Activated CD8-positive, alpha-beta memory T cell treated with anti-CD3 and anti-CD28 coated beads, Interleukin-2, amount 10 ng/mL, durations not matched to agents 7 days and 5 days (primary cell): Measurements from ENCODE around the gene CINP. TPM values are rescaled to one million over a fixed set of nuclear protein-coding genes. Genes with fewer than 3 reads are reported as not detected.
A peak's percentile ranks its signal among the peaks of the same experiment; 100 is the strongest.
"Not testable (repeated sequence)": the region's sequence is repeated elsewhere in the genome, so short reads cannot be mapped to it uniquely, and the experiment has no call there.

Experiments
- ATAC-seq: fragments of 150-1000 bp; cut with Tn5 transposase; one replicate; pipeline ENCODE4 v1.10.0; 2021; ENCODE audit warnings: moderate library complexity
- CTCF ChIA-PET: fragments of 350-600 bp; sonication (Branson Sonifier 250); formaldehyde crosslinking; loops from one replicate; lab custom pipeline; 2021; ENCODE audit warnings: antibody characterized with exemption; lab: Charles Lee
- DNase-seq: peaks from one replicate; pipeline ENCODE4 v3.0.0-alpha.2; 2020
- H3K27ac Mint-ChIP-seq: one replicate; pipeline ENCODE4 v1.8.0; 2021; ENCODE audit warnings: mild to moderate bottlenecking, mixed read lengths
- H3K27me3 Mint-ChIP-seq: one replicate; pipeline ENCODE4 v1.8.0; 2021; ENCODE audit warnings: mixed read lengths
- H3K36me3 Mint-ChIP-seq: one replicate; pipeline ENCODE4 v1.8.0; 2021; ENCODE audit warnings: mild to moderate bottlenecking, mixed read lengths
- H3K4me1 Mint-ChIP-seq: one replicate; pipeline ENCODE4 v1.8.0; 2021; ENCODE audit warnings: mixed read lengths
- H3K4me3 Mint-ChIP-seq: one replicate; pipeline ENCODE4 v1.8.0; 2021; ENCODE audit warnings: mild to moderate bottlenecking, moderate library complexity, mixed read lengths
- H3K9me3 Mint-ChIP-seq: one replicate; pipeline ENCODE4 v1.8.0; 2022; ENCODE audit warnings: low read depth, mixed read lengths
- total RNA-seq, 2 experiments: library from RNA; stranded (reverse); gene quantifications; one replicate each; pipeline ENCODE4 v1.2.3, GENCODE V29; 2021

The CINP gene
- total RNA-seq, 2 experiments from 2014 or later: 34.1 to 38.9 TPM

- Mint-ChIP-seq H3K27ac (peak overlapping the region; percentile 80), H3K27me3 (no peaks in the 10 kb centered on the region), H3K9me3 (no peaks in the 10 kb centered on the region), H3K4me3 (peak overlapping the region; percentile 88), H3K4me1 (peaks cover 47% of the 10 kb centered on the region), H3K36me3 (no peaks in the 10 kb centered on the region)
- CTCF ChIA-PET: interaction anchor here (0.6 to 2.9 kb wide), 42 partner anchors 9 to 608 kb away, joined by 3 to 63 read pairs (median 4); partner anchors contain the start of genes MOK and WDR20
- DNase-seq: peak; percentile 87
- ATAC-seq: peak; percentile 74
These were observed 48.3 kb downstream of the CINP start for GRCh38 chr14:102314242-102315011.

- CTCF ChIA-PET: interaction anchor here (0.5 to 4.1 kb wide), 6 partner anchors 10 to 289 kb away, joined by 3 to 63 read pairs (median 4); no protein-coding TSS in a partner anchor
- H3K9me3 Mint-ChIP-seq: no peaks in the 10 kb centered on the region
- peaks cover 11% of the 10 kb centered on the region for H3K4me1 Mint-ChIP-seq
- ATAC-seq (peak; percentile 95), DNase-seq (peak; percentile 98)
- no peaks in the 10 kb centered on the region for H3K36me3 Mint-ChIP-seq
- H3K27me3 Mint-ChIP-seq: peaks cover 8% of the 10 kb centered on the region
- peak within 1 kb of the TSS; percentile 89 for H3K4me3 Mint-ChIP-seq
- H3K27ac Mint-ChIP-seq: peak within 1 kb of the TSS; percentile 87
These were observed 57.8 kb downstream of the CINP start, which contains the start of gene MOK for GRCh38 chr14:102304611-102305506. TSS of gene MOK (minus strand) at chr14:102305164. CDS start at chr14:102304968, 196 bp downstream.

- no peak for ATAC-seq
- CTCF ChIA-PET: interaction anchor here (1.2 to 4.1 kb wide), 4 partner anchors 9 to 16 kb away, joined by 4 to 63 read pairs (median 17); partner anchors contain the start of gene ZNF839
- Mint-ChIP-seq H3K36me3 (no peaks in the 10 kb centered on the region), H3K4me3 (peak overlapping the region; percentile 53), H3K27me3 (peaks cover 8% of the 10 kb centered on the region), H3K4me1 (peaks cover 11% of the 10 kb centered on the region), H3K27ac (no peak overlapping the region), H3K9me3 (no peaks in the 10 kb centered on the region)
- no peak for DNase-seq
These were observed 59.0 kb downstream of the CINP start for GRCh38 chr14:102303664-102304063.

- H3K9me3 Mint-ChIP-seq, H3K27me3 Mint-ChIP-seq, H3K36me3 Mint-ChIP-seq, H3K4me1 Mint-ChIP-seq, H3K4me3 Mint-ChIP-seq, ATAC-seq, H3K27ac Mint-ChIP-seq, DNase-seq: not testable (repeated sequence)
- CTCF ChIA-PET: interaction anchor here (0.9 to 1.4 kb wide), 2 partner anchors 16 to 18 kb away, joined by 3 to 4 read pairs; no protein-coding TSS in a partner anchor
These were observed 64.2 kb downstream of the CINP start for GRCh38 chr14:102298303-102299070.

Other genes with a start within 250 kb of the CINP start
- 10 to 100 TPM; 32.6 to 33.6 TPM for gene WDR20, start 223.0 kb downstream of the CINP start, total RNA-seq
- gene MOK, start 57.7 kb downstream of the CINP start, total RNA-seq: 1 to 10 TPM; 3.2 to 3.6 TPM
- gene ZNF839, start 43.1 kb downstream of the CINP start, total RNA-seq: 10 to 100 TPM; 11.9 to 13.5 TPM
- gene TECPR2, start 51 bp upstream of the CINP start, total RNA-seq: 10 to 100 TPM; 10.3 to 13.1 TPM
- gene ANKRD9, start 146.9 kb upstream of the CINP start, total RNA-seq: 10 to 100 TPM; 11.2 to 12.6 TPM
- 10 to 100 TPM; 18.3 to 19.4 TPM for gene RCOR1, start 229.8 kb upstream of the CINP start, total RNA-seq